MM.1S (cell line): ENCODE measurements around the gene PIK3C2G.

Source experiments
- EZH2phosphoT487 ChIP-seq: fragments of 300-600 bp; sonication (generic); IDR thresholded peaks from 2 replicates; pipeline ENCODE4 v1.6.1; 2018; ENCODE audit warnings: antibody characterized with exemption, low read length
- TF ChIP-seq, protein P1 (sequence below): fragments of 300-600 bp; sonication (generic); IDR thresholded peaks from 2 replicates; pipeline ENCODE4 v1.5.1; 2016; ENCODE audit warnings: antibody characterized with exemption, low read length, mixed read lengths

DNA sequence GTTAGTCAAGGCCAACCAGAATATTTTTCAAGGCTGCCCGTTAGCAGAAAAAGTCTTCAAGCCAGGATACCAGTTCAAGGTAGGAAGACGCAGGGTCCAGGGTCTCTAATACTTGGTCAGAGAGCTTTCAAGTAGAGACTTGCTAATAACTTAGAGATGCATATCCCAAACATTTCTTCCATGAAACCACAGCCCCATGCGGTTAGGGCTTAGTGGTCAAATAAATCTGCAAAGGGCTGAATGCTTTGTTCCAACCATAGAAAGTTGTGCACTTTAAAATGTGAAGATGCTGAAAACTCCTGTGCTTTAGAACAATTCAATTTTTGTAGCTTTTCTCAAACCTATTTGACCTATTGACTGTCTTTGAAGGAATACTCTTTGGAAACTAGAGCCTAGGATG lies 208.9 kb downstream of the PIK3C2G start:
- TF ChIP-seq, protein P1, sequence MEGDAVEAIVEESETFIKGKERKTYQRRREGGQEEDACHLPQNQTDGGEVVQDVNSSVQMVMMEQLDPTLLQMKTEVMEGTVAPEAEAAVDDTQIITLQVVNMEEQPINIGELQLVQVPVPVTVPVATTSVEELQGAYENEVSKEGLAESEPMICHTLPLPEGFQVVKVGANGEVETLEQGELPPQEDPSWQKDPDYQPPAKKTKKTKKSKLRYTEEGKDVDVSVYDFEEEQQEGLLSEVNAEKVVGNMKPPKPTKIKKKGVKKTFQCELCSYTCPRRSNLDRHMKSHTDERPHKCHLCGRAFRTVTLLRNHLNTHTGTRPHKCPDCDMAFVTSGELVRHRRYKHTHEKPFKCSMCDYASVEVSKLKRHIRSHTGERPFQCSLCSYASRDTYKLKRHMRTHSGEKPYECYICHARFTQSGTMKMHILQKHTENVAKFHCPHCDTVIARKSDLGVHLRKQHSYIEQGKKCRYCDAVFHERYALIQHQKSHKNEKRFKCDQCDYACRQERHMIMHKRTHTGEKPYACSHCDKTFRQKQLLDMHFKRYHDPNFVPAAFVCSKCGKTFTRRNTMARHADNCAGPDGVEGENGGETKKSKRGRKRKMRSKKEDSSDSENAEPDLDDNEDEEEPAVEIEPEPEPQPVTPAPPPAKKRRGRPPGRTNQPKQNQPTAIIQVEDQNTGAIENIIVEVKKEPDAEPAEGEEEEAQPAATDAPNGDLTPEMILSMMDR = no peak
- TF ChIP-seq EZH2phosphoT487 = no peak
